ENCODE results near the gene ALDH8A1.

Gene ALDH8A1

GRCh38 chr6:134936931-134937330 is 13.0 kb downstream of the ALDH8A1 start:
- Histone ChIP-seq H4K20me1 (ENCODE audit: control insufficient read depth, insufficient read depth, low read depth, low read length) (no peaks in the 10 kb centered on the region), H3K4me1 (ENCODE audit: control insufficient read depth, low read length) (no peaks in the 10 kb centered on the region), H3F3A (ENCODE audit: control insufficient read depth, insufficient read depth) (no peaks in the 10 kb centered on the region), H3K36me3 (ENCODE audit: control insufficient read depth, low read length) (no peaks in the 10 kb centered on the region), H3K9me2 (replicated peaks; ENCODE audit: control insufficient read depth, low read length) (no peaks in the 10 kb centered on the region), H3K4me2 (ENCODE audit: low read length) (no peak overlapping the region), H3K79me2 (ENCODE audit: control insufficient read depth, low read length) (no peaks in the 10 kb centered on the region), H3K4me3 (ENCODE audit: low read length) (no peak overlapping the region), H3K27ac (ENCODE audit: low read depth, low read length) (no peak overlapping the region), H3K9me3 (ENCODE audit: control insufficient read depth, insufficient read depth, low read length) (no peaks in the 10 kb centered on the region), H3K27me3 (ENCODE audit: control insufficient read depth, low read length) (no peaks in the 10 kb centered on the region)
- TF ChIP-seq CTCF (IDR thresholded peaks at IDR 0.05; ENCODE audit: low read depth, low read length, poor library complexity, severe bottlenecking) = no peak
- TF ChIP-seq EZH2phosphoT487 (IDR thresholded peaks at IDR 0.05; ENCODE audit: borderline replicate concordance, low read length) = no peak

DNA sequence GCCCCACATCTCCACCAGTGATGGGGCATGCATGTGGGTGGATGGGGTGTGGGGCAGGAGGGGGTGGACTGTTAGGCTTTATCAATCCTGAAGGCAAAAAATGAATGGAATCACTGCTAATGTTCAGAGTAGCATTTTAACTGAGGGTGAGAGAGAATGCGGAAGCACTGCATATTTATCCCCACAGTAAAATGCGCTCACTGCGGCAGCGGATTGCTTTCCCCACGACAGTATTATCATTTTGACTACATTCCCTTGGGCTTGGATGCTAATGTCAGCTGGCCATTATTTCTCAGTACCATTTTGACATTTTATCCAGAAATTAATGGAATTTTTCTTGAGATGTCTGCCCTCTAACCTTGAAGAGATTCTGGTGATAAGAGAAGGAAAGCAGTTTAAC is 13.4 kb downstream of the ALDH8A1 start:
- Histone ChIP-seq H3K4me1 (ENCODE audit: control insufficient read depth, low read length) (no peaks in the 10 kb centered on the region), H3K79me2 (ENCODE audit: control insufficient read depth, low read length) (no peaks in the 10 kb centered on the region), H3K36me3 (ENCODE audit: control insufficient read depth, low read length) (no peaks in the 10 kb centered on the region), H3F3A (ENCODE audit: control insufficient read depth, insufficient read depth) (no peaks in the 10 kb centered on the region), H3K27ac (ENCODE audit: low read depth, low read length) (no peak overlapping the region), H3K4me3 (ENCODE audit: low read length) (no peak overlapping the region), H3K4me2 (ENCODE audit: low read length) (no peak overlapping the region), H3K9me3 (ENCODE audit: control insufficient read depth, insufficient read depth, low read length) (no peaks in the 10 kb centered on the region), H3K9me2 (replicated peaks; ENCODE audit: control insufficient read depth, low read length) (no peaks in the 10 kb centered on the region), H3K27me3 (ENCODE audit: control insufficient read depth, low read length) (no peaks in the 10 kb centered on the region), H4K20me1 (ENCODE audit: control insufficient read depth, insufficient read depth, low read depth, low read length) (no peaks in the 10 kb centered on the region)
- no peak for TF ChIP-seq CTCF (IDR thresholded peaks at IDR 0.05; ENCODE audit: low read depth, low read length, poor library complexity, severe bottlenecking)

- H3K27me3 ChIP-seq (ENCODE audit: control insufficient read depth, low read length) = no peaks in the 10 kb centered on the region
- no peaks in the 10 kb centered on the region for H3K9me3 ChIP-seq (ENCODE audit: control insufficient read depth, insufficient read depth, low read length)
- TF ChIP-seq CTCF (IDR thresholded peaks at IDR 0.05; ENCODE audit: low read depth, low read length, poor library complexity, severe bottlenecking) = no peak
- no peak for TF ChIP-seq EZH2phosphoT487 (IDR thresholded peaks at IDR 0.05; ENCODE audit: borderline replicate concordance, low read length)
- no peaks in the 10 kb centered on the region for H3F3A ChIP-seq (ENCODE audit: control insufficient read depth, insufficient read depth)
- H3K27ac ChIP-seq (ENCODE audit: low read depth, low read length) = no peak overlapping the region
- H3K36me3 ChIP-seq (ENCODE audit: control insufficient read depth, low read length) = no peaks in the 10 kb centered on the region
- H3K79me2 ChIP-seq (ENCODE audit: control insufficient read depth, low read length) = no peaks in the 10 kb centered on the region
- H4K20me1 ChIP-seq (ENCODE audit: control insufficient read depth, insufficient read depth, low read depth, low read length) = no peaks in the 10 kb centered on the region
- H3K4me3 ChIP-seq (ENCODE audit: low read length) = no peak overlapping the region
- no peaks in the 10 kb centered on the region for H3K4me1 ChIP-seq (ENCODE audit: control insufficient read depth, low read length)
- H3K4me2 ChIP-seq (ENCODE audit: low read length) = no peak overlapping the region
- no peaks in the 10 kb centered on the region for H3K9me2 ChIP-seq (replicated peaks; ENCODE audit: control insufficient read depth, low read length)
These were observed 15.0 kb downstream of the ALDH8A1 start for GRCh38 chr6:134934793-134935485.

Data from DOHH2 (cell line).